Peyer's patch (tissue), 4 donors: ENCODE data around the gene TTL.

Experiments used
- POLR2A ChIP-seq, 2 donors: fragments of 450-650 bp; IDR thresholded peaks; one replicate each; pipeline ENCODE4 v1.5.1; 2017; ENCODE audit warnings: antibody characterized with exemption in 2 of 2, mild to moderate bottlenecking in 2 of 2, moderate library complexity in 2 of 2
- TF ChIP-seq, protein P1 (sequence below), 6 experiments: fragments of 450-650 bp in 4 of 6; fragments of 200-600 bp in 2 of 6; sonication (generic) in 1 of 6; IDR thresholded peaks; one replicate each; pipeline ENCODE4 v1.5.1; 2017 to 2019; ENCODE audit warnings: antibody characterized with exemption in 6 of 6, mild to moderate bottlenecking in 3 of 6, moderate library complexity in 1 of 6

GRCh38 chr2:112488201-112488600 is 6.2 kb downstream of the TTL start:
- TF ChIP-seq, protein P1, sequence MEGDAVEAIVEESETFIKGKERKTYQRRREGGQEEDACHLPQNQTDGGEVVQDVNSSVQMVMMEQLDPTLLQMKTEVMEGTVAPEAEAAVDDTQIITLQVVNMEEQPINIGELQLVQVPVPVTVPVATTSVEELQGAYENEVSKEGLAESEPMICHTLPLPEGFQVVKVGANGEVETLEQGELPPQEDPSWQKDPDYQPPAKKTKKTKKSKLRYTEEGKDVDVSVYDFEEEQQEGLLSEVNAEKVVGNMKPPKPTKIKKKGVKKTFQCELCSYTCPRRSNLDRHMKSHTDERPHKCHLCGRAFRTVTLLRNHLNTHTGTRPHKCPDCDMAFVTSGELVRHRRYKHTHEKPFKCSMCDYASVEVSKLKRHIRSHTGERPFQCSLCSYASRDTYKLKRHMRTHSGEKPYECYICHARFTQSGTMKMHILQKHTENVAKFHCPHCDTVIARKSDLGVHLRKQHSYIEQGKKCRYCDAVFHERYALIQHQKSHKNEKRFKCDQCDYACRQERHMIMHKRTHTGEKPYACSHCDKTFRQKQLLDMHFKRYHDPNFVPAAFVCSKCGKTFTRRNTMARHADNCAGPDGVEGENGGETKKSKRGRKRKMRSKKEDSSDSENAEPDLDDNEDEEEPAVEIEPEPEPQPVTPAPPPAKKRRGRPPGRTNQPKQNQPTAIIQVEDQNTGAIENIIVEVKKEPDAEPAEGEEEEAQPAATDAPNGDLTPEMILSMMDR (IDR thresholded peaks at IDR 0.05) = no peak
- TF ChIP-seq POLR2A (IDR thresholded peaks at IDR 0.05) = no peak
